Embryonic facial prominence (tissue), 1 donor: ENCODE measurements around the gene SLC25A5.
A peak's percentile ranks its signal among the peaks of the same experiment; 100 is the strongest.

Experiments
- DNase-seq: peaks from one replicate; pipeline ENCODE4 v3.0.0-alpha.2; 2016; ENCODE audit errors: extremely low spot score

The SLC25A5 gene

DNA sequence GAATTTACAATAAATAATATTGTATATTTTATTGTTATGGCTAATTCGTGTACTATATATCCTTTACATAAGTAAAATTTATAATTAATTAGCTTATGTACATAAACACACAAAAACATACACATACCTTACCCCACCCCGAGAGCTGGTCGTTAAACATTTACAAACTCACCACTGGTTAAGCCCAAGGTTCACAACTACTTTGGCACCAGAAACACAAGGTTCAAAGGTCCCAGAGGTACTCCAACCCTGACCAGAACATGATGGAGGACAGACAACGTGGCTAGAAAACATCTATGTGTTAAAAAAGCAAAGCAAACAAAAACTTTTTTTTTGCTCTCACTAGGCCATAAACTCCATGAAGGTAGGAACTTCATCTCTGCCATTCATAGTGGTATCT is 37.7 kb downstream of the SLC25A5 start:
- DNase-seq = no peak

DNA sequence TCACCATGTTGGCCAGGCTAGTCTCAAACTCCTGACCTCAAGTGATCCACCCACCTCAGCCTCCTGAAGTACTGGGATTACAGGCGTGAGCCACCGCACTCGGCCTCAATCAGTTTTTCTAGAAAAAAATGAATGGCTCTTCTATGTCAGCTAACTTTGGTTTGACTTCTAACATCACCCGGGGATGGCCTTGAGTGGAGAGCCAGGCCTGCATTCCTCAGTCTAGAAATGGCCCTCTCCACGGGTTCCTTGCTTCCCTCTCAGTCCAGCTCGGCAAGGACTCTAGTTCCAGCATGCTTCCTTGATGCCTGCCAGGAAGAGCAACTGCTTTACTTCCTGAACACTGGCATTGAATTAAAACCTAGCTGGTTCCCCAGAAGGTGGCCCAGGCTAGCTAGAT is 39.0 kb downstream of the SLC25A5 start:
- no peak for DNase-seq

DNA sequence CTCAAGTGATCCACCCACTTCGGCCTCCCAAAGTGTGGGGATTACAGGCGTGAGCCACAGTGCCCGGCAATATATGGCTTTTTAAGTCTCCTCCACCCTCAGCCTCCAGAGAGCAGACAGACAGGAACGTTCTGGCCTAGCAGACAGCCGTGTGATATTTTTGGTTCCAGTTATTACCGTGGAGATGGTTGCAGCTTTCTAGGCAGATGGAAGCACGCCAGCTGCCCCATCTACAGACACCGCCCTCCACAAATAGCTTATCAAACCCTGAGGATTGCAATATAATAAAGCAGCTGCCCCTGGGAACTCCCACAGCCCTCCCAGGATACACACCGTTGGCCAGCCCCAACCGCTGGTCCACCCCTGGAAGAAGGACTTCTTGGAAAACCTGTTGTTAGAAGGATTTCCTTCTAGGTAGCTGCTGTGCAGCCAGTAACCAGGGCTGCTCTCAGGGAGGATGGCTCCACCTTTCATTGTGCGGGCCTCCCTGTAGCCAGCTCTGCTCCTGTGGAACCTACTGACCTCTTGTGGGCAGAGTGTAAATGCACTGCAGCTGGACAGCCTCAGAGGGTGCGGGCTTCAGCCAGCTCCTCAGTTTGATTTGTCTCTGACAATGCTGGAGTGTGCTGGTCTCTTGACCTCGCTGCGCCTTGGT is 44.0 kb downstream of the SLC25A5 start:
- DNase-seq = no peak

DNA sequence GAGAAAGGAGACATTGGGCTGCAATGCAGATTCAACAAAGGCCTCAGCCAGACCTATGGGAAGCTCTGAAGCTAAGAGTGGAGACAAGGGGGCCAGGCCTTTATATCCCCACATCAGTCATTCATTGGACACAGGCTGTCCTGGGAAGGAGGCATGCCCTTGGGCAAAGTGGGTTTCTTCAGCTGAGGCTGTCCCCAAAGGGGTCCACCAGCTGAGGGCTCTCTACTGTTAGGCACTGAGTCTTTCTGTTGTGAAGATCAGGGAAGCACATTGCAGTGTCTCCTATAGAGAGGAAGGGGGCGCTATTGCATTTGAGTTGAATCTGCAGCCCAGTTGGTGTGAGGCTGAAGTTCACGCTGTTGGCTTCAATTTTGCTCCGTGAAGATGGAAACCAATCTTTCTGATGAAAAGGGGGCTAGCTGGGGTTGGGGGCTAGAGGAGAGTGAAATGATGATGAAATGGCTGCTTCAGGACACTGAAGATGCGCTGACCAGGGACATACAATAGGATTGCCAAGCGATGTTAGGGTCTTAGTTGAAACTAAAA is 48.0 kb downstream of the SLC25A5 start:
- peak; percentile 24 for DNase-seq

DNA sequence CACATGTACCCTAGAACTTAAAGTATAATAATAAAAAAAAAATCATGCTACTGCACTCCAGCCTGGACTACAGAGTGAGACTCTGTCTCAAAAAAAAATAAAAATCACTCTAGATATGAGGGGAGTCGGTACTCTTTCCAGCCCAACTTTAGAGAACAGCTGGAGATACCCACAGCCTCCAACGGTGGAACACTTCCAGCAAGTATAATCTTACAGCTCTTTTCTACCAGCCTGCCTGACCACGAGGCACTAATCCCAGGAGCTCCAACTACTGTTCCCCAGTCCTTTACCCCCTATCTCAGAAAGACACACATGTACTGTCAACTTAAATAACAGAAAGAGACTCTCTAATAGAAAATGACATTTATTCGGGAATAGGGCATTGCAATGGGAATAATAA is 50.1 kb downstream of the SLC25A5 start:
- DNase-seq = no peak
